ENCODE data around the gene CLDN34.

Gene CLDN34

DNA sequence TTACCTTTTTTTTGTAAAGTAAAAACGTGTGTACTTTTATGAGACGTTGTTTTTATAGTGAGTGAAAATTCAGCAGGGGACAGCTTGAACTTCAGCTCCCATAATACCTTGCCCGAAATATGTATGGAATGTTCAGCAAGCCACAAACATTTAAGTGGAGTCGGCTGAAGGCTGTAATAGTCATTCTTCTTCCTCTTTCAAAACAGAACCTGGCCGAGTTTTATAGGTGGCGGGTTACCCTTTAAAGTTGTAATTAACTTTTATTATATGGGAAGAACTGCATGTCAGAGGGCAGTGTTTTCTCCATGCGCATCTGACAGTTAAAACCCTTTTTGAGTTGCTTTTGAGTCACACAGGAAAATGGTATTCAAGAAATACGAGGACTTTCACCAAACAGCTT, 50.7 kb downstream of the CLDN34 start:
- DNase-seq: no peak
